HFF-Myc (cell line): Measurements from ENCODE around the gene DNM1L.

Source experiments
- DNase-seq: peaks from one replicate; pipeline ENCODE4 v3.0.0-alpha.2; 2011; ENCODE audit warnings: low read depth; ENCODE audit errors: extremely low read depth
- H3K4me3 ChIP-seq: replicated peaks from 2 replicates; pipeline ENCODE4 v1.5.1; 2011; ENCODE audit warnings: low read depth, mild to moderate bottlenecking, control low read depth, low read length
- CTCF ChIP-seq: IDR thresholded peaks from 2 replicates; pipeline ENCODE4 v1.5.1; 2012; ENCODE audit warnings: mild to moderate bottlenecking, low read depth, low read length, control low read depth; ENCODE audit errors: missing control alignments

Gene DNM1L

GRCh38 chr12:32777159-32777558, 98.1 kb downstream of the DNM1L start:
- no peak for TF ChIP-seq CTCF
- no peak overlapping the region for H3K4me3 ChIP-seq
- DNase-seq = no peak

- no peak for DNase-seq
- H3K4me3 ChIP-seq = no peak overlapping the region
- no peak for TF ChIP-seq CTCF
These were observed 98.6 kb downstream of the DNM1L start for GRCh38 chr12:32777691-32778175.

GRCh38 chr12:32780071-32780470, 101.0 kb downstream of the DNM1L start:
- DNase-seq = no peak
- H3K4me3 ChIP-seq = no peak overlapping the region
- no peak for TF ChIP-seq CTCF

GRCh38 chr12:32783029-32783428, 103.9 kb downstream of the DNM1L start:
- no peak for TF ChIP-seq CTCF
- H3K4me3 ChIP-seq = no peak overlapping the region
- DNase-seq = no peak

- TF ChIP-seq CTCF = no peak
- H3K4me3 ChIP-seq = no peak overlapping the region
- no peak for DNase-seq
These were observed 106.5 kb downstream of the DNM1L start for GRCh38 chr12:32785557-32785956.

GRCh38 chr12:32788405-32788804, 109.3 kb downstream of the DNM1L start:
- H3K4me3 ChIP-seq = no peak overlapping the region
- no peak for TF ChIP-seq CTCF
- DNase-seq = no peak

- no peak for TF ChIP-seq CTCF
- no peak overlapping the region for H3K4me3 ChIP-seq
- no peak for DNase-seq
These were observed 110.3 kb downstream of the DNM1L start for GRCh38 chr12:32789446-32789845.
